Fibroblast of lung (primary cell): ENCODE measurements around the gene LCMT2. TPM values are rescaled to one million over a fixed set of nuclear protein-coding genes. Genes with fewer than 3 reads are reported as not detected.

Experiments used
- DNase-seq, 2 donors: peaks; one replicate each; pipeline versions ENCODE4 v3.0.0 to v3.0.0-alpha.2; 2010; ENCODE audit warnings: low read depth in 2 of 2
- H2AFZ ChIP-seq: 2 replicates; pipeline ENCODE4 v1.5.1; 2012; ENCODE audit warnings: low read length, control low read depth, inconsistent platforms
- H3K27ac ChIP-seq: 2 replicates; pipeline ENCODE4 v1.5.1; 2011; ENCODE audit warnings: low read length, control low read depth; ENCODE audit not compliant: insufficient read depth
- H3K27me3 ChIP-seq: 2 replicates; pipeline ENCODE4 v1.5.1; 2011; ENCODE audit warnings: mild to moderate bottlenecking, low read length; ENCODE audit not compliant: control insufficient read depth, insufficient read depth
- H3K36me3 ChIP-seq: 2 replicates; pipeline ENCODE4 v1.5.1; 2011; ENCODE audit warnings: low read length; ENCODE audit not compliant: control insufficient read depth, insufficient read depth
- H3K4me1 ChIP-seq: 2 replicates; pipeline ENCODE4 v1.5.1; 2011; ENCODE audit warnings: low read length; ENCODE audit not compliant: control insufficient read depth, insufficient read depth; ENCODE audit errors: extremely low read depth
- H3K4me2 ChIP-seq: 2 replicates; pipeline ENCODE4 v1.5.1; 2011; ENCODE audit warnings: low read length, control low read depth; ENCODE audit not compliant: insufficient read depth; ENCODE audit errors: extremely low read depth
- H3K4me3 ChIP-seq, 4 experiments: fragments of 200-600 bp in 1 of 4; sonication (generic) in 1 of 4; replicated peaks in 1 of 4; 2 replicates each; pipeline ENCODE4 v1.5.1; 2011 to 2016; ENCODE audit warnings: low read length in 4 of 4, low read depth in 3 of 4, mild to moderate bottlenecking in 3 of 4, control low read depth in 2 of 4, inconsistent platforms in 1 of 4, mixed read lengths in 1 of 4; ENCODE audit not compliant: insufficient read depth in 1 of 4; ENCODE audit errors: control extremely low read depth in 1 of 4
- H3K79me2 ChIP-seq: 2 replicates; pipeline ENCODE4 v1.5.1; 2012; ENCODE audit warnings: mild to moderate bottlenecking, low read length, inconsistent platforms; ENCODE audit not compliant: control insufficient read depth, insufficient read depth
- H3K9ac ChIP-seq: 2 replicates; pipeline ENCODE4 v1.5.1; 2011; ENCODE audit warnings: mild to moderate bottlenecking, low read length, control low read depth; ENCODE audit not compliant: insufficient read depth
- H3K9me3 ChIP-seq: 2 replicates; pipeline ENCODE4 v1.5.1; 2012; ENCODE audit warnings: low read depth, low read length; ENCODE audit not compliant: control insufficient read depth, insufficient read depth
- H4K20me1 ChIP-seq: 2 replicates; pipeline ENCODE4 v1.5.1; 2011; ENCODE audit warnings: low read length; ENCODE audit not compliant: control insufficient read depth, insufficient read depth; ENCODE audit errors: extremely low read depth
- EZH2 ChIP-seq: IDR thresholded peaks from 2 replicates; pipeline ENCODE4 v1.5.1; 2012; ENCODE audit warnings: low read length, control low read depth, mild to moderate bottlenecking; ENCODE audit errors: missing control alignments
- polyA plus RNA-seq, 2 donors: library from polyadenylated mRNA; depleted of rRNA in 1 of 2; stranded (reverse) in 1 of 2; unstranded in 1 of 2; fragments of >200 nt; gene quantifications; 2 replicates each; pipeline ENCODE4 v1.2.1, GENCODE V29; 2011 to 2012; ENCODE audit warnings: missing spikeins in 1 of 2
- total RNA-seq: library from RNA; depleted of rRNA; stranded (reverse); fragments of >200 nt; gene quantifications from 2 replicates; pipeline ENCODE4 v1.2.1, GENCODE V29; 2014
- TF ChIP-seq, protein P1 (sequence below), 2 donors: IDR thresholded peaks in 1 of 2; conservative IDR thresholded peaks in 1 of 2; 1 replicate in 1 of 2; 2 replicates in 1 of 2; pipeline ENCODE4 v1.5.1; 2011 to 2012; ENCODE audit warnings: low read length in 2 of 2, control low read depth in 1 of 2, inconsistent platforms in 1 of 2, low read depth in 1 of 2, mild to moderate bottlenecking in 1 of 2

LCMT2 gene
- total and polyA plus RNA-seq, 2 donors (not counting 1 experiment from before 2014, with no cell fraction given), result 4.8 to 12.5 TPM

DNA sequence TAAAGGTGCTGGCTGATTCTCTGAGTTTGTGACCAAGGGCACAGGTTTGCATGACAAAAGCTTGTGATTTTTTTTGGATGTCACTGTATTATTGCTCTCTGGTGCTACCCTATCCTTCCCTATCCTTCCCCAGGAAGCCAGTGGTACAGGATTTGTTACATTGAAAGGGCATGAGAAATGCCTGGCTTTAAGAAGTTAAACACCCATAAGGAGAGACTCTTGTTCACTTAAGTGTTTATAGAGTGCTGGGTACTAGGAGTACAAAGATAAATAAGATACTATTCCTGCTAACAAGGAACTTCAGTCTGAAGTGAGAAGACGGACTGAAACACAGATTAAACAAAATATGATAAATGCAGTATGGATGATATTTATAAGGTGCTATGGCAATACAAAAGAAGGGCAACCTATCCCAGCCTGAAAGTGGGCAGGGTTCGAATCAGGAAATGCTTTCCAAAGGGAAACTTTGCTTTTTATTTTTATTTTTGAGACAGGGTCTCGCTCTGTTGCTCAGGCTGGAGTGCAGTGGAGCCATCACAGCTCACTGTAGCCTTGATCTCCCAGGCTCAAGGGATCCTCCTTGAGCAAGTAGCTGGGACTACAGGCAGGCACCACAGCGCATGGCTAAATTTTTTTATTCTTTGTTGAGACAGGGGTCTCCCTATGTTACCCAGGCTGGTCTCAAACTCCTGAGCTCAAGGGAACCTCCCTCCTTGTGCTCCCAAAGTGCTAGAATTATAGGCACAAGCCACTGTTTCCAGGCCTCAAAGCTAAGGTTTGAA is 11.2 kb downstream of the LCMT2 start:
- Histone ChIP-seq H3K27ac (no peak overlapping the region), H3K4me1 (no peaks in the 10 kb centered on the region), H3K27me3 (peaks cover 27% of the 10 kb centered on the region), H4K20me1 (no peaks in the 10 kb centered on the region), H3K4me3 (no peak overlapping the region), H3K36me3 (no peaks in the 10 kb centered on the region), H3K9me3 (no peaks in the 10 kb centered on the region), H3K79me2 (no peaks in the 10 kb centered on the region), H3K9ac (no peak overlapping the region), H2AFZ (no peak overlapping the region), H3K4me2 (no peak overlapping the region)
- no peak for DNase-seq
- TF ChIP-seq, protein P1, sequence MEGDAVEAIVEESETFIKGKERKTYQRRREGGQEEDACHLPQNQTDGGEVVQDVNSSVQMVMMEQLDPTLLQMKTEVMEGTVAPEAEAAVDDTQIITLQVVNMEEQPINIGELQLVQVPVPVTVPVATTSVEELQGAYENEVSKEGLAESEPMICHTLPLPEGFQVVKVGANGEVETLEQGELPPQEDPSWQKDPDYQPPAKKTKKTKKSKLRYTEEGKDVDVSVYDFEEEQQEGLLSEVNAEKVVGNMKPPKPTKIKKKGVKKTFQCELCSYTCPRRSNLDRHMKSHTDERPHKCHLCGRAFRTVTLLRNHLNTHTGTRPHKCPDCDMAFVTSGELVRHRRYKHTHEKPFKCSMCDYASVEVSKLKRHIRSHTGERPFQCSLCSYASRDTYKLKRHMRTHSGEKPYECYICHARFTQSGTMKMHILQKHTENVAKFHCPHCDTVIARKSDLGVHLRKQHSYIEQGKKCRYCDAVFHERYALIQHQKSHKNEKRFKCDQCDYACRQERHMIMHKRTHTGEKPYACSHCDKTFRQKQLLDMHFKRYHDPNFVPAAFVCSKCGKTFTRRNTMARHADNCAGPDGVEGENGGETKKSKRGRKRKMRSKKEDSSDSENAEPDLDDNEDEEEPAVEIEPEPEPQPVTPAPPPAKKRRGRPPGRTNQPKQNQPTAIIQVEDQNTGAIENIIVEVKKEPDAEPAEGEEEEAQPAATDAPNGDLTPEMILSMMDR (conservative IDR thresholded peaks at IDR 0.05 in 1 of 2, IDR thresholded peaks at IDR 0.05 in 1 of 2; ENCODE audit: low read depth in 1 of 2, low read length in 2 of 2), result no peak
- no peak for TF ChIP-seq EZH2

DNA sequence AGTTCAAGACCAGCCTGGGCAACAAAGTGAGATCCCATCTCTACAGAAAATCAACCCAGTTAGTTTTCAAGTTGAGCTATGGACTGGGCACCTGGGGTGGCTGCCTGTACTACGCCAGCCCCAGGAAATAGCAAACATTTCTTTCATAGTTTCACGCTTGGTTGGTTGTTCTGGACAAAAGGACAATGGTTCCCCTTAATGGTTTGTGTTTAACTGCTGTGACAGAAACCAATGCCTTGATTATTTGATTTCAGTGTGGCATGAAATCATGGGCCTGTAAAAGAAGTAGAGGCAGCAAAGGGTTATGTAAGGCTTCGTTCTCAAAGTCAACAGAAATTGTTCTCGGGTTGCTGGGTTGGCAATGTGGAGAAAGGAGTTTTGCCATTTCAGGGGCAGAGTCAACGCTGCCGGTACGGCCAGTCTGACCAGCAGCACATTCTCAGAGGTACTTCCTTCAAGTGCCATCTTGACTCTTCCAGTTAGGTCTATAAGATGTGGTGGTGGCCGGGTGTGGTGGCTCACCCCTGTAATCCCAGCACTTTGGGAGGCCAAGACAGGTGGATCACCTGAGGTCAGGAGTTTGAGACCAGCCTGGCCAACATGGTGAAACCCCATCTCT is 12.7 kb downstream of the LCMT2 start:
- Histone ChIP-seq H3K27me3 (peaks cover 31% of the 10 kb centered on the region), H3K36me3 (no peaks in the 10 kb centered on the region), H3K4me2 (no peak overlapping the region), H3K4me3 (no peak overlapping the region), H3K9ac (no peak overlapping the region), H3K79me2 (no peaks in the 10 kb centered on the region), H3K4me1 (no peaks in the 10 kb centered on the region), H3K9me3 (no peaks in the 10 kb centered on the region), H4K20me1 (no peaks in the 10 kb centered on the region), H2AFZ (no peak overlapping the region), H3K27ac (no peak overlapping the region)
- peak in 1 of 2 donors; percentile 21 for DNase-seq
- TF ChIP-seq EZH2, result no peak
- TF ChIP-seq, protein P1 (conservative IDR thresholded peaks at IDR 0.05 in 1 of 2, IDR thresholded peaks at IDR 0.05 in 1 of 2; ENCODE audit: low read depth in 1 of 2, low read length in 2 of 2), result no peak

DNA sequence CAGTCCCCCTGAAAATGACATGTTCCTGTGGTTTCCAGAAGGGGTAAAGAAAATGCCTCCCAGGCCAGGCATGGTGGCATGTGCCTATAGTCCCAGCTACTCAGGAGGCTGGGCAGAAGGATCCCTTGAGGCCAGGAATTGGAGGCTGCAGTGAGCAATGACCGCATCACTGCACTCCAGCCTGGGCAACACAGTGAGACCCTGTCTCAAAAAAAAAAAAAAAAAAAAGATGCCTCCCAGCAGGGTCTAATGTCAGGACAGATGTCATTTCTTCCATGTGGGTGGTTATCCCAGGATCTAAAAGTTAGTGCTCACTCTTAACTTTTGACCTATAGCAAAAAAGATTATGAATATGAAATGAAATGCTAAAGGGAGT is 13.4 kb downstream of the LCMT2 start:
- Histone ChIP-seq H3K4me2 (no peak overlapping the region), H3K79me2 (no peaks in the 10 kb centered on the region), H4K20me1 (no peaks in the 10 kb centered on the region), H3K36me3 (no peaks in the 10 kb centered on the region), H3K4me1 (no peaks in the 10 kb centered on the region), H3K9ac (no peak overlapping the region), H3K9me3 (no peaks in the 10 kb centered on the region), H3K27me3 (peaks cover 31% of the 10 kb centered on the region), H3K27ac (no peak overlapping the region), H3K4me3 (no peak overlapping the region), H2AFZ (no peak overlapping the region)
- TF ChIP-seq, protein P1 (conservative IDR thresholded peaks at IDR 0.05 in 1 of 2, IDR thresholded peaks at IDR 0.05 in 1 of 2; ENCODE audit: low read depth in 1 of 2, low read length in 2 of 2), result no peak
- DNase-seq, result no peak
